ENCODE measurements around the gene HOXC4. TPM values are rescaled to one million over a fixed set of nuclear protein-coding genes. Genes with fewer than 3 reads are reported as not detected.

HOXC4 gene
- total RNA-seq, 1 donor from 2014 or later = not detected

GRCh38 chr12:54010972-54011664 lies 42.5 kb upstream of the HOXC4 start:
- no peak for DNase-seq (ENCODE audit: low read depth)

GRCh38 chr12:54011665-54012532 lies 41.7 kb upstream of the HOXC4 start:
- Histone ChIP-seq H3K27me3 (ENCODE audit: control insufficient read depth, insufficient read depth, low read length) (peaks cover 71% of the 10 kb centered on the region), H3K4me3 (ENCODE audit: low read depth, low read length) (no peak overlapping the region), H3K36me3 (ENCODE audit: control insufficient read depth, insufficient read depth, low read length) (no peaks in the 10 kb centered on the region)
- DNase-seq (ENCODE audit: low read depth) (no peak), FAIRE-seq (no peak)
- no peak for TF ChIP-seq CTCF (IDR thresholded peaks at IDR 0.05; ENCODE audit: insufficient read depth, low read length, severe bottlenecking)

More at GRCh38 chr12:54010972-54011664, 42.5 kb upstream of the HOXC4 start:
- no peak overlapping the region for H3K4me3 ChIP-seq (ENCODE audit: low read depth, low read length)
- H3K27me3 ChIP-seq (ENCODE audit: control insufficient read depth, insufficient read depth, low read length) = peaks cover 74% of the 10 kb centered on the region
- TF ChIP-seq CTCF (IDR thresholded peaks at IDR 0.05; ENCODE audit: insufficient read depth, low read length, severe bottlenecking) = no peak
- H3K36me3 ChIP-seq (ENCODE audit: control insufficient read depth, insufficient read depth, low read length) = no peaks in the 10 kb centered on the region
- FAIRE-seq = no peak

- TF ChIP-seq CTCF (IDR thresholded peaks at IDR 0.05; ENCODE audit: insufficient read depth, low read length, severe bottlenecking) = no peak
- no peak for FAIRE-seq
- DNase-seq (ENCODE audit: low read depth) = no peak
- peaks cover 67% of the 10 kb centered on the region for H3K27me3 ChIP-seq (ENCODE audit: control insufficient read depth, insufficient read depth, low read length)
- H3K36me3 ChIP-seq (ENCODE audit: control insufficient read depth, insufficient read depth, low read length) = no peaks in the 10 kb centered on the region
- H3K4me3 ChIP-seq (ENCODE audit: low read depth, low read length) = no peak overlapping the region
These were observed 40.8 kb upstream of the HOXC4 start for GRCh38 chr12:54012631-54013409.

GRCh38 chr12:54014377-54015017 lies 39.1 kb upstream of the HOXC4 start:
- FAIRE-seq = no peak
- H3K36me3 ChIP-seq (ENCODE audit: control insufficient read depth, insufficient read depth, low read length) = no peaks in the 10 kb centered on the region
- TF ChIP-seq CTCF (IDR thresholded peaks at IDR 0.05; ENCODE audit: insufficient read depth, low read length, severe bottlenecking) = no peak
- no peak for DNase-seq (ENCODE audit: low read depth)
- peaks cover 61% of the 10 kb centered on the region for H3K27me3 ChIP-seq (ENCODE audit: control insufficient read depth, insufficient read depth, low read length)
- no peak overlapping the region for H3K4me3 ChIP-seq (ENCODE audit: low read depth, low read length)
